ENCODE measurements around the gene EFNB3.

GRCh38 chr17:7717756-7718350 lies 12.9 kb downstream of the EFNB3 start:
- TF ChIP-seq CTCF (IDR thresholded peaks at IDR 0.05), result no peak
- TF ChIP-seq POLR2AphosphoS5 (IDR thresholded peaks at IDR 0.05; ENCODE audit: low read depth, low read length), result no peak
- no peak for TF ChIP-seq REST (IDR thresholded peaks at IDR 0.05; ENCODE audit: insufficient read depth in 1 of 2, low read depth in 2 of 2, low read length in 1 of 2)
- TF ChIP-seq SIN3A (IDR thresholded peaks at IDR 0.05; ENCODE audit: borderline replicate concordance, insufficient read depth, low read depth, low read length), result no peak

Measured in Panc1 (cell line).